ENCODE data around the gene RPN2. TPM values are rescaled to one million over a fixed set of nuclear protein-coding genes. Genes with fewer than 3 reads are reported as not detected.
A peak's percentile ranks its signal among the peaks of the same experiment; 100 is the strongest.

Gene RPN2
- total and polyA plus RNA-seq, 2 donors (not counting 3 experiments of a cell fraction or from before 2014, with no cell fraction given), result 283 to 530 TPM

DNA sequence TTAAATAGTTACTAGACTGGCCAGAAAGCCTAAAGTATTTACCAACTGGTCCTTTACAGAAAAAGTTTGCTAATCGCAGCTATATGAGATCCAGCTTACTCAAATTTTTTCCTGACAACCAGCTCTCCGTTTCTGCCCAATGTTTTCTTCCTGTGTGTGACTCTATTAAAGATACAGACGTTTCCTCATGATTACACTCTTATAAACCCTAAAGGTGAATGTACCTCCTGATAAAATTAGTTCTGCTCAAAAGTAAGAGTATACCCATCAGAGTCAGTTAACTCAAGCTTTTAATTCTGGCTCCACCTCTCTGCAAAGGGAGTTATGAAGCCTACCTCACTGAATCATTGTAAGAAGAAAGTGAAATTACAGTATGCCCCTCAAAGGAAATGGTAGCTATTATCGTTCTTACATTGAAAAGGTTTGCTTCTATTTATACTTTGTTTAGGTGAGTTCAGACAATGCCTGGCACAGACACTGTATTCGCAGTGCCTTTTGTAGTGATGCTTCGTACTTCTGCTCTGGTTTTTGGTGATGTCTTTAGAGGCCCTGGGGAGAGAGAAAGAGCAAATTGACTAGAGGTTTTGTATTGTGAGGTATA, 10.4 kb downstream of the RPN2 start:
- dilution Hi-C loops (cut with MboI; ENCODE audit: extremely low pct_ligation_motif_present, low sequenced_read_pairs) (no loop called here), intact Hi-C loops (cut with micrococcal nuclease) (no loop called here)
- TF ChIP-seq POLR2A (IDR thresholded peaks at IDR 0.05; ENCODE audit: low read depth, low read length) (no peak), GATA2 (IDR thresholded peaks at IDR 0.05; ENCODE audit: insufficient read depth, insufficient read length, low read depth, low read length) (no peak), POLR2AphosphoS5 (IDR thresholded peaks at IDR 0.05; ENCODE audit: insufficient read depth, low read depth, low read length) (no peak)
- TF ChIP-seq, protein P1, sequence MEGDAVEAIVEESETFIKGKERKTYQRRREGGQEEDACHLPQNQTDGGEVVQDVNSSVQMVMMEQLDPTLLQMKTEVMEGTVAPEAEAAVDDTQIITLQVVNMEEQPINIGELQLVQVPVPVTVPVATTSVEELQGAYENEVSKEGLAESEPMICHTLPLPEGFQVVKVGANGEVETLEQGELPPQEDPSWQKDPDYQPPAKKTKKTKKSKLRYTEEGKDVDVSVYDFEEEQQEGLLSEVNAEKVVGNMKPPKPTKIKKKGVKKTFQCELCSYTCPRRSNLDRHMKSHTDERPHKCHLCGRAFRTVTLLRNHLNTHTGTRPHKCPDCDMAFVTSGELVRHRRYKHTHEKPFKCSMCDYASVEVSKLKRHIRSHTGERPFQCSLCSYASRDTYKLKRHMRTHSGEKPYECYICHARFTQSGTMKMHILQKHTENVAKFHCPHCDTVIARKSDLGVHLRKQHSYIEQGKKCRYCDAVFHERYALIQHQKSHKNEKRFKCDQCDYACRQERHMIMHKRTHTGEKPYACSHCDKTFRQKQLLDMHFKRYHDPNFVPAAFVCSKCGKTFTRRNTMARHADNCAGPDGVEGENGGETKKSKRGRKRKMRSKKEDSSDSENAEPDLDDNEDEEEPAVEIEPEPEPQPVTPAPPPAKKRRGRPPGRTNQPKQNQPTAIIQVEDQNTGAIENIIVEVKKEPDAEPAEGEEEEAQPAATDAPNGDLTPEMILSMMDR (IDR thresholded peaks at IDR 0.05; ENCODE audit: extremely low read depth in 1 of 2, insufficient read depth in 1 of 2, low read depth in 1 of 2, low read length in 2 of 2), result no peak

More for the DNA sequence above, 10.4 kb downstream of the RPN2 start:
- ChIA-PET CTCF (interaction anchor here (1.0 to 1.4 kb wide), 4 partner anchors 11 to 181 kb away, joined by 3 read pairs; partner anchors contain the start of genes MROH8 and RPN2), POLR2A (no interaction called here)
- peaks cover 12 to 18% of the 10 kb centered on the region in 2 experiments for H3K36me3 ChIP-seq (ENCODE audit: control insufficient read depth in 2 of 2, extremely low read depth in 1 of 2, insufficient read depth in 2 of 2, low read length in 2 of 2)
- no peaks in the 10 kb centered on the region for H3K9me1 ChIP-seq (replicated peaks; ENCODE audit: control insufficient read depth, extremely low read depth, insufficient read depth, low read length)
- no peaks in the 10 kb centered on the region for H3K27me3 ChIP-seq (ENCODE audit: control insufficient read depth in 2 of 2, insufficient read depth in 2 of 2, low read length in 2 of 2)
- no peak overlapping the region for H3K4me2 ChIP-seq (ENCODE audit: insufficient read depth, low read length)
- H4K20me1 ChIP-seq (replicated peaks; ENCODE audit: control insufficient read depth, extremely low read depth, insufficient read depth, low read length), result no peaks in the 10 kb centered on the region
- no peak overlapping the region for H2AFZ ChIP-seq (ENCODE audit: low read depth, low read length)
- FAIRE-seq, result no peak
- no peak overlapping the region for H3K4me3 ChIP-seq (replicated peaks in 1 of 3; ENCODE audit: insufficient read depth in 1 of 3, low read depth in 1 of 3, low read length in 3 of 3)
- no peaks in the 10 kb centered on the region for H3K9me3 ChIP-seq (replicated peaks; ENCODE audit: control insufficient read depth, insufficient read depth, low read length)
- DNase-seq (ENCODE audit: low read depth, low spot score), result peak; percentile 18
- BruUV-seq (replicated peaks), result no TSS peak
- no peak overlapping the region for H3K9ac ChIP-seq (replicated peaks; ENCODE audit: extremely low read depth, insufficient read depth, low read length)
- H3K4me1 ChIP-seq (ENCODE audit: control insufficient read depth, extremely low read depth, insufficient read depth, low read length), result no peaks in the 10 kb centered on the region
- peaks cover 89% of the 10 kb centered on the region for H3K79me2 ChIP-seq (ENCODE audit: control insufficient read depth, insufficient read depth, low read length)
- H3K27ac ChIP-seq (ENCODE audit: insufficient read depth, low read depth, low read length), result no peak overlapping the region
